T-helper 22 cell (primary cell): ENCODE measurements around the gene IL22.

Experiments used
- DNase-seq: peaks from one replicate; pipeline ENCODE4 v3.0.0-alpha.2; 2020; ENCODE audit warnings: low read depth

IL22 gene

GRCh38 chr12:68264158-68264855 is 10.9 kb upstream of the IL22 start:
- DNase-seq, result no peak

- no peak for DNase-seq
Measured at GRCh38 chr12:68263366-68263765, 10.0 kb upstream of the IL22 start.

DNA sequence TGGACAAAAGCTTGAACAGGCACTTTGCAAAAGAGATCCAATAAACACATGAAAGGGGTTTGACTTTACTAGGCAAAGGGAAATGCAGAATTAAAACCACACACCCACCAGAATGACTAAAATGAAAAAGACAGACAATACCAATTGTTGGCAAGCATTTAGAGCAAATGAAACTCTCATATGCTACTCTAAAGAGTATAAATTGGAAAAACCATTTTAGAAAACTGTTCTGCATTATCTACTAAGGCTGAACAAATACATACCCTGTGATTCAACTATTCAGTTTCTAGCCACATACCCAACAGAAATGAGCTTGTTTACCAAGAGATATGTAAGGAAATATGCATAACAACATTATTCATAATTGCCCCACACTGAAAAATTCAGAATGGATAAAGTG is 8.5 kb upstream of the IL22 start:
- DNase-seq, result no peak

DNA sequence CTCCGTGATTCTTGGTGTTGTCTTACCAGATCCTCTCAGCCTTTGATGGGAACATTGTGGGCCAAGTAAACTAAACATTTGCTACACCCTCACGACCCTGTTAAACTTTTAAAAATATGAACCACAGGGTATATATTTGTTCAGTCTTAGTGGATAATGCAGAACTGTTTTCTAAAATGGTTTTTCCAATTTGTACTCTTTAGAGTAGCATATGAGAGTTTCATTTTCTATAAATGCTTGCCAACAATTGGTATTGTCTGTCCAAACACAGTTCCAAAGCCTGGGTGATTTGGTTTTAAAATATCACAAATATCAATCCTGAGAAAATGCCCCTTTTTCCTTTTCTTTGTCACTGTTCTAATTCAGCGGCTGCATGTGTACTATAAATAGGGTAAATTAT is 6.7 kb upstream of the IL22 start:
- DNase-seq, result no peak

DNA sequence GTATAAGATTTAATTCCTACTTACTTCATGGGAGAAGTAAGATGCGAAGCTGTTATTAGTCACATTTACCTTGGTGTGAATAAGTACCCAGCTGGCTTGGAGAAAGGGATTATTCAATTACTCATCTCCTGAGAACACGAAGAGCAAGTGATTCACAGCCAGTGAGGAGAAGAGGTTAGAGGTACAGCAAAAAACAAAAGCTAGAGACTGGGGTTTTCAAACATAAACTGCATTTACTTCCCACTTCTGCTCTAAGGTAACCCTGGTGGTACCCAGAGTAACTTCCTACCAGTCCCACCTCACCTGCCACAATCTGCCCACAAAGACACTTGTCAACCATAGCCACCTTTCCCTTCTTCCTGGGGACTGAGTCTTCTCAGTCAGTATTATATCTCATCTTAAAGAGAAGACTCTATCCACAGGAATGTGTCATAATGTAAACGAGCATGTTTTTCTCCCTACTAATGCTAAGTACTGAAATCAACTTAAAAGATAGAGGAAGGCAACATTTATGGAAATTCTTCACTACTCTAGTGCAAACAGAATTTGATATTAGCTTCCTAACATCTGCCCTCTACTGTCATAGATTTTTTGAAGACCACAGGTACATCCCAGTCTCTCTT is 6.0 kb upstream of the IL22 start:
- DNase-seq, result no peak

GRCh38 chr12:68252077-68252476 is 1.3 kb downstream of the IL22 start:
- DNase-seq, result no peak

DNA sequence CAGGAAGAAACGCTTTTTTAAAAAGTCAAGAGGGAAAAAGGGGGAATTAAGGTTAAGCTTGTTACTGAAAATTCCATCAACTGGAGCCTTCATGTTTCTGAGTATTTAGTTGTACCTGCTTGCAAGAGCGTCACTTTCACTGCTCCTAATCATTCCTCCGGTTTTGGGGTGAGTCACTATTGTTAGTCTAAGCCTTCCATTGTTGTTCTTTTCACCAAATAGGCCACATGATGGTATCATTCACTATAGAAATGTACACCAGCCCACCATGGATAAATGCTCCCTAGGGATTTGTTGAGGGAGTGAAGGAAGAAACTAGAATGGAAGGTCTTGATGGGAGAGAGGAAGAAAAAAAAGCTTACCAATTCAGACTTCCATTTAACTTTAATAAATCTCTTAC is 3.0 kb downstream of the IL22 start:
- no peak for DNase-seq

- DNase-seq, result no peak
Measured at GRCh38 chr12:68247785-68248184, 5.6 kb downstream of the IL22 start.

GRCh38 chr12:68246350-68246749 is 7.1 kb downstream of the IL22 start:
- DNase-seq, result no peak

DNA sequence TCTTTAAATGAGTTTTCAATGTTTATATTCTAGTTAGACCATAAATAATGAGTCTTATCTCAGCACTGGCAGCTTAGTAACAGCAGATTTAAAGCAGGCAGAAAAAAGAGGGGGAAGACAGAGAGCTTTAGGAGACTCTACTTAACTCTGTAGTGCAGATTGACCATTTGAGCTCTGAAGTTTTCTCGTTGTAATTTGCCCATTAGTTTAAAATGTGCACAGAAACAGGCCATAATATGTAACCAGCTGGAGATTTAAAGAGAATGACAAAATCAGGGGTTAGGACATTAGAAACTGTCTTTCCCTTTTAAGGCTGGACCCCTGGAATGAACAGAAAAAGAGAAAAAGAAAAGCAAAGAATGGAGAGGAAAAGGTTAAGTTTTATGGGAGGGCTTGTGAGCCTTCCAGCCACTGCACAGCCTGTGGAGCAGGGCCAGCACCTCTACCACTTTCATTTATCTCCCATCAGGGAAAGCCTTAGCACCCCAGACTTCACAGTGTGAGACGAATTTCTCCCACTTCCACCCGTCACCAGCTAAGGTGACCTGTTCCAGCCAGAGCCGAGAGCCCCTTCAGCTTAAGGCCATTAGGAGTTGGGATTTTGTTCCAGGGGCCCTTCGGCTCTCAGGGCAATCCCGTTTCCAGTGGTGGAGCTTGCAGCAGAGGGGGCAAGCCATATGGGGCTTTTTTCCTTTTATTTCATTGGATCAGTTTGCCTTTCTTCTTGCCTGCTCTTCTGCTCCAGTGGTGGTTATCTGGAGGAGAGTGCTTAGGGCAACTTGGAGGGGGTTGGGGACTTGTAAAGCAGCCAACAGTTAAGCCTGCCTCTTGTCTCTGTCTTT is 8.0 kb downstream of the IL22 start:
- no peak for DNase-seq

- no peak for DNase-seq
Measured at GRCh38 chr12:68242777-68243176, 10.6 kb downstream of the IL22 start.

- no peak for DNase-seq
Measured at GRCh38 chr12:68240975-68241374, 12.4 kb downstream of the IL22 start.

- DNase-seq, result no peak
Measured at GRCh38 chr12:68240079-68240478, 13.3 kb downstream of the IL22 start.

GRCh38 chr12:68239309-68239982 is 14.0 kb downstream of the IL22 start:
- DNase-seq, result no peak

DNA sequence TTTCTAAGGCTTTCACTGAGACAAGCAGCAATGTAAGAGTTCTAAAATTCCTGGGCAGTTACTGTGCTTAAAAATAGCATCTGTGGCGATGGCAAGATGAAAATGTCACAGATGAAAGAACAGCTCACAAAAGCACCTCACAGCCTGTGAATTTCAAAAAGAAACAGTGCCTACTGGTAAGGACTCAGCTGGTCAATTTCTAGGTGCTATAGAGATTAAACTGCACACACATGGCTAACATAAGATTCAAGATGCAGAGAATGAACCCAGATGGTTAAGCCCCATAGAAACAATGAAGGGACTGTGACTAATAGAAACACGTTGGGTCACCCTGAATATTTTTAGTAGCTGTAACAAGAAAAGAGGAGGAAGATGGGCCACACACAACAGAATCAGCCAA is 15.8 kb downstream of the IL22 start:
- no peak for DNase-seq

DNA sequence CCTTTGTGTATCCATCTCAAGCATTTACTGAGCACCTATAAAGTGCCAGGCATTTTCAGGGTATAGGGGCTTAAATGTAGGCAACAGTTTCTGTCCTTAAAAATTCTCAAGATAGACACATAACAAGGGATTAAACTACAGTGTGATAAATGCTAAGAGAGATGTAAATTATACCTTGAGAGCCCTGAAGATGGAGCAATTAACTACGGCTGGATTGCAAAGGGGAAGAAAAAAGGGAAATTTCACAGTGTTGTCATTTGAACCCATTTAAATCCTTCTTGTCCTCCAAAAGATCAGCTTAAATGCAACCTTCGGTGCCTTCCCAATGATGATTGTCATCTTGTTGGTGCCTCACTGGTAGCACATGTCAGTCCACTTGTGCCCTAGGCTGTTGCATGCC is 16.3 kb downstream of the IL22 start:
- no peak for DNase-seq

- no peak for DNase-seq
Measured at GRCh38 chr12:68236421-68237059, 16.9 kb downstream of the IL22 start.

DNA sequence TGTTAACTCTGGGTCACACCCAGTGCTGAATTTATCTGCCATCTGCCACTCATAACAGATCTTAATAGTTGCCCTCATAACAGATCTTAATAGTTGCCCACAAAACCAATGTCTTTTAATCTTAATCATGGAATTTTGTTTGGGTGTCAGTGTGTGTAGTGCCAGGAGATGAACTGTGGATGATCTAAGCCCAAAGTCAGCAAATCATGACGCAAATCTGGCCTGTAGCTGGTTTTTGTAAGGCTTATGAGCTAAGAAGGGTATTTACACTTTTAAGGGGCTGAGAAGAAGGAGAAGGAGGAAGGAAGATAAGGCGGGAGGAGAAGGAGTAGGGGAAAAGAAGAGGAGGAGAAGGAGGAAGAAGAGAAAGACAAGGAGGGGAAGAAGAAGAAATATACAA is 17.8 kb downstream of the IL22 start:
- no peak for DNase-seq

DNA sequence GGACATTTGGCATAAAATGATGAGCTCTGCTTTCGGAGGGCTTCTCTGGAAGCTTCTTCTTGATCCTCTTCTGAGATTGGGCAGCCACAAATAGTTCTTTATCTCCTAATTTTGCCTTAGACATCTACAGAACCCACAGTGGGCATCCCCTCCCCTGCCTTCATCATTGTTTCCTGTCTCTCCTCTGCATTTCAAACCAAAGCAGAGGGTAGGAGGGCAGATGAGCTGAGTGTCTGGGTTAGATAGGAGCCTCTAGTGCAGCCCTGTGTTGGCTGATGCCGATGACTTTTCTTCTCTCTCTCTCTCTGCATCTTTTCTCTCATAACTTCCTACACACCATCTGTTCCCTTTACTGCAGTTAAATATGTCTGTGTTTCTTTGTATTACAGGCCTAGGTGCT is 19.3 kb downstream of the IL22 start:
- no peak for DNase-seq

DNA sequence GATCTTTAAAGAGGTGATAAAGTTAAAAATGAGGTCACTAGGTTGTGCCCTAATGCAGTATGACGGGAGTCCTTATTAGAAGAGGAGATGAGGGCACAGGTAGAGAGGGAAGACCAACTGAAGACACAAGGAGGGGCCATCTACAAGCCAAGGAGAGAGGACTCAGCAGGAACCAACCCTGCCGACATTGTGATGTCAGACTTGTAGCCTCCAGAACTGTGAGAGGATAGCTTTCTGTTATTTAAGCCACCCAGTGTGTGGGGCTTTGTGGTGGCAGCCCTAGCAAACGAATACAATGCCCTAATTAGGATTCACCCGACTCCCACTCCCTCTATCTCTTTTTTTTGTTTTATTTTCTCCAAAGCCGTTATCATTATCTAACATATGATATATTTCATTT is 19.9 kb downstream of the IL22 start:
- DNase-seq, result no peak

GRCh38 chr12:68231691-68232090 is 21.7 kb downstream of the IL22 start:
- DNase-seq, result no peak

GRCh38 chr12:68231229-68231628 is 22.2 kb downstream of the IL22 start:
- no peak for DNase-seq
